A549 (cell line): ENCODE results near the gene MRPL14.

ENCODE experiments used
- RAD21 ChIP-seq, 2 experiments: fragments of >200 bp in 1 of 2; sonication (Bioruptor Twin) in 1 of 2; formaldehyde crosslinking in 1 of 2; IDR thresholded peaks in 1 of 2; conservative IDR thresholded peaks in 1 of 2; 2 replicates in 1 of 2; 3 replicates in 1 of 2; pipeline ENCODE4 v1.6.1; 2012 to 2018; ENCODE audit warnings: inconsistent platforms in 1 of 2
- TF ChIP-seq, protein P1 (sequence below): fragments of >200 bp; sonication (Bioruptor Twin); formaldehyde crosslinking; IDR thresholded peaks from 3 replicates; pipeline ENCODE4 v1.5.1; 2016

DNA sequence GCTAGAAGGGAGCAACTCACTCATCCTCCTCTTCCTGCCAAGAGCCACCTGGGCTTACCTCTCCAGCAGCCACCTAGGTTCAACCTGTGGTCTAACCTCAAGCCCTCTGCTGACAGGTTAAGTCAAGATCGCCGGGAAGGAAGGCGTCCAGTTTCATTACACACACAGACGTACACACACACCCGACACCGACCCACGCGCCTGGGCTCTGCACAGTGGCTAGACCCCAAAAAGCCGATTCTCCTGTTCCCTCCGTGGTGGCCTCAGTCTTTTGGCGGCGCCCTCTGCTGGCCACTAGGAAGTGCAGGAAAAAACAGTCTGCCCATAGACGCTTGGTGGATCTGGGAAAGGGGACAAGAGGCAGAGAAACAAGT, 52.8 kb downstream of the MRPL14 start:
- TF ChIP-seq, protein P1, sequence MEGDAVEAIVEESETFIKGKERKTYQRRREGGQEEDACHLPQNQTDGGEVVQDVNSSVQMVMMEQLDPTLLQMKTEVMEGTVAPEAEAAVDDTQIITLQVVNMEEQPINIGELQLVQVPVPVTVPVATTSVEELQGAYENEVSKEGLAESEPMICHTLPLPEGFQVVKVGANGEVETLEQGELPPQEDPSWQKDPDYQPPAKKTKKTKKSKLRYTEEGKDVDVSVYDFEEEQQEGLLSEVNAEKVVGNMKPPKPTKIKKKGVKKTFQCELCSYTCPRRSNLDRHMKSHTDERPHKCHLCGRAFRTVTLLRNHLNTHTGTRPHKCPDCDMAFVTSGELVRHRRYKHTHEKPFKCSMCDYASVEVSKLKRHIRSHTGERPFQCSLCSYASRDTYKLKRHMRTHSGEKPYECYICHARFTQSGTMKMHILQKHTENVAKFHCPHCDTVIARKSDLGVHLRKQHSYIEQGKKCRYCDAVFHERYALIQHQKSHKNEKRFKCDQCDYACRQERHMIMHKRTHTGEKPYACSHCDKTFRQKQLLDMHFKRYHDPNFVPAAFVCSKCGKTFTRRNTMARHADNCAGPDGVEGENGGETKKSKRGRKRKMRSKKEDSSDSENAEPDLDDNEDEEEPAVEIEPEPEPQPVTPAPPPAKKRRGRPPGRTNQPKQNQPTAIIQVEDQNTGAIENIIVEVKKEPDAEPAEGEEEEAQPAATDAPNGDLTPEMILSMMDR = peak; percentile 82
- TF ChIP-seq RAD21 (conservative IDR thresholded peaks at IDR 0.05 in 1 of 2, IDR thresholded peaks at IDR 0.05 in 1 of 2) = peak; percentile 84 to 85
